H1 (cell line): ENCODE data around the gene FGD5. TPM values are rescaled to one million over a fixed set of nuclear protein-coding genes. Genes with fewer than 3 reads are reported as not detected.

Experiments
- CHD7 ChIP-seq: fragments of 300-600 bp; sonication (generic); IDR thresholded peaks from 2 replicates; pipeline ENCODE4 v1.7.1; 2012; ENCODE audit warnings: low read length, moderate library complexity, mild to moderate bottlenecking, inconsistent platforms; ENCODE audit not compliant: insufficient replicate concordance
- CREB1 ChIP-seq: IDR thresholded peaks from 2 replicates; pipeline ENCODE4 v1.6.1; 2012; ENCODE audit warnings: inconsistent platforms
- EZH2 ChIP-seq: fragments of 200-600 bp; sonication (generic); IDR thresholded peaks from 2 replicates; pipeline ENCODE4 v1.7.1; 2012; ENCODE audit warnings: low read depth, mild to moderate bottlenecking, moderate library complexity, low read length, inconsistent platforms; ENCODE audit not compliant: severe bottlenecking
- GABPA ChIP-seq: IDR thresholded peaks from 2 replicates; pipeline ENCODE4 v1.6.1; 2011; ENCODE audit warnings: mild to moderate bottlenecking, low read length, moderate library complexity, borderline replicate concordance; ENCODE audit not compliant: insufficient read depth
- SP4 ChIP-seq: IDR thresholded peaks from 2 replicates; pipeline ENCODE4 v1.6.1; 2012; ENCODE audit warnings: low read length, inconsistent platforms
- TEAD4 ChIP-seq: IDR thresholded peaks from 2 replicates; pipeline ENCODE4 v1.6.1; 2012; ENCODE audit warnings: low read depth, low read length, inconsistent platforms, mixed read lengths
- polyA plus RNA-seq, 7 experiments: library from polyadenylated mRNA; depleted of rRNA in 3 of 7; stranded (reverse) in 5 of 7; unstranded in 2 of 7; fragments of >200 nt in 5 of 7; fragments of 200-250 nt in 2 of 7; gene quantifications; 1 replicate in 5 of 7; 2 replicates in 1 of 7; 4 replicates in 1 of 7; pipeline versions ENCODE4 v1.2.1 to v1.2.3, GENCODE V29; 2011 to 2013; ENCODE audit warnings: missing spikeins in 2 of 7, mixed read lengths in 2 of 7
- total RNA-seq: library from RNA; stranded (reverse); fragmentation: NEBNext Ultra II Directional; extraction: Animal tissue kit (Norgen Biotek cat#: 25700); gene quantifications from 2 replicates; pipeline ENCODE4 v1.2.1, GENCODE V29; 2021

The FGD5 gene
- total and polyA plus RNA-seq, 2 of the 8 experiments (the other 6 are each of a cell fraction or from before 2014, with no cell fraction given), result 4.7 to 14.3 TPM

- TF ChIP-seq CHD7, result no peak
- no peak for TF ChIP-seq EZH2
- TF ChIP-seq CREB1, result no peak
- TF ChIP-seq TEAD4, result no peak
- TF ChIP-seq GABPA, result no peak
- no peak for TF ChIP-seq SP4
- TF ChIP-seq, all 59 proteins: peak for 0
Measured at GRCh38 chr3:14769544-14770325, 49.0 kb upstream of the FGD5 start (continued).
